PC-9 (cell line): ENCODE results near the gene R3HDM1.

Experiments
- CTCF ChIP-seq: fragments of 200-600 bp; sonication (generic); conservative IDR thresholded peaks from 2 replicates; pipeline ENCODE4 v1.6.1; 2017; ENCODE audit warnings: mixed run types, antibody characterized with exemption, mild to moderate bottlenecking, moderate library complexity
- EZH2 ChIP-seq: fragments of 200-600 bp; sonication (generic); IDR thresholded peaks from 2 replicates; pipeline ENCODE4 v1.8.0; 2017; ENCODE audit warnings: antibody characterized with exemption, low read depth

GRCh38 chr2:135768863-135769262, 237.6 kb downstream of the R3HDM1 start:
- TF ChIP-seq EZH2 (no peak), CTCF (no peak)
